Transverse colon (tissue), 4 donors: ENCODE data around the gene KRTAP10-3. TPM values are rescaled to one million over a fixed set of nuclear protein-coding genes. Genes with fewer than 3 reads are reported as not detected.

Experiments used
- DNase-seq: peaks from one replicate; pipeline ENCODE4 v3.0.0-alpha.2; 2019
- H3K27ac ChIP-seq, 4 donors: fragments of 200-600 bp; sonication (generic); 2 replicates each; pipeline ENCODE4 v1.5.1; 2016 to 2018; ENCODE audit warnings: inconsistent platforms in 4 of 4
- H3K27me3 ChIP-seq: fragments of 200-600 bp; sonication (generic); 2 replicates; pipeline ENCODE4 v1.5.1; 2017; ENCODE audit warnings: inconsistent platforms
- H3K36me3 ChIP-seq, 4 donors: fragments of 200-600 bp; sonication (generic); 2 replicates each; pipeline ENCODE4 v1.5.1; 2017 to 2019; ENCODE audit warnings: inconsistent platforms in 4 of 4
- H3K4me1 ChIP-seq, 4 donors: fragments of 200-600 bp; sonication (generic); 2 replicates each; pipeline ENCODE4 v1.5.1; 2017 to 2020; ENCODE audit warnings: inconsistent platforms in 4 of 4
- H3K4me3 ChIP-seq, 4 donors: fragments of 200-600 bp; sonication (generic); 1 replicate in 1 of 4; 2 replicates in 3 of 4; pipeline versions ENCODE4 v1.5.1 to v1.6.1; 2017 to 2019; ENCODE audit warnings: inconsistent platforms in 4 of 4
- H3K9me3 ChIP-seq, 2 donors: fragments of 200-600 bp; sonication (generic); 2 replicates each; pipeline ENCODE4 v1.5.1; 2017 to 2019; ENCODE audit warnings: inconsistent platforms in 2 of 2
- EP300 ChIP-seq: sonication (generic); formaldehyde crosslinking; IDR thresholded peaks from one replicate; pipeline ENCODE4 v1.6.1; 2017; ENCODE audit warnings: antibody characterized with exemption, low read depth
- POLR2A ChIP-seq: fragments of 450-650 bp; IDR thresholded peaks from one replicate; pipeline ENCODE4 v1.6.1; 2016; ENCODE audit warnings: antibody characterized with exemption, mild to moderate bottlenecking, moderate library complexity
- POLR2AphosphoS5 ChIP-seq, 3 donors: sonication (generic); formaldehyde crosslinking; IDR thresholded peaks; one replicate each; pipeline ENCODE4 v1.6.1; 2016; ENCODE audit warnings: antibody characterized with exemption in 3 of 3
- WGBS, 2 donors: methylation state at CpG; one replicate each; pipeline ENCODE4 v1.1.5; 2018; ENCODE audit warnings: low coverage in 1 of 2; 5-methylcytosine and 5-hydroxymethylcytosine counted together
- in situ Hi-C, 4 donors: fragments of 200-750 bp; cut with MboI; loops; one replicate each; pipeline versions ENCODE4 v1.15.0 to v1.15.1; 2017; ENCODE audit warnings: low sequenced_read_pairs in 3 of 4, low pct_ligation_motif_present in 1 of 4, low pct_unique_long_range_greater_than_20kb in 1 of 4
- intact Hi-C: fragments of 100-400 bp; cut with DNase I; formaldehyde crosslinking; loops from one replicate; pipeline ENCODE4 v1.15.1; 2023; ENCODE audit warnings: low total_unique reads
- total RNA-seq, 4 donors: library from RNA; depleted of rRNA; stranded (reverse); fragments of >200 nt; gene quantifications; one replicate each; pipeline ENCODE4 v1.1.0, GENCODE V29; 2016
- TF ChIP-seq, protein P1 (sequence below), 5 experiments: fragments of 200-600 bp in 3 of 5; fragments of 450-650 bp in 2 of 5; sonication (generic) in 3 of 5; IDR thresholded peaks; 1 replicate in 2 of 5; 2 replicates in 3 of 5; pipeline ENCODE4 v1.5.1; 2016 to 2017; ENCODE audit warnings: antibody characterized with exemption in 5 of 5, inconsistent platforms in 3 of 5, mild to moderate bottlenecking in 2 of 5, moderate library complexity in 1 of 5

KRTAP10-3 gene
- total RNA-seq, 4 donors from 2014 or later = not detected

DNA sequence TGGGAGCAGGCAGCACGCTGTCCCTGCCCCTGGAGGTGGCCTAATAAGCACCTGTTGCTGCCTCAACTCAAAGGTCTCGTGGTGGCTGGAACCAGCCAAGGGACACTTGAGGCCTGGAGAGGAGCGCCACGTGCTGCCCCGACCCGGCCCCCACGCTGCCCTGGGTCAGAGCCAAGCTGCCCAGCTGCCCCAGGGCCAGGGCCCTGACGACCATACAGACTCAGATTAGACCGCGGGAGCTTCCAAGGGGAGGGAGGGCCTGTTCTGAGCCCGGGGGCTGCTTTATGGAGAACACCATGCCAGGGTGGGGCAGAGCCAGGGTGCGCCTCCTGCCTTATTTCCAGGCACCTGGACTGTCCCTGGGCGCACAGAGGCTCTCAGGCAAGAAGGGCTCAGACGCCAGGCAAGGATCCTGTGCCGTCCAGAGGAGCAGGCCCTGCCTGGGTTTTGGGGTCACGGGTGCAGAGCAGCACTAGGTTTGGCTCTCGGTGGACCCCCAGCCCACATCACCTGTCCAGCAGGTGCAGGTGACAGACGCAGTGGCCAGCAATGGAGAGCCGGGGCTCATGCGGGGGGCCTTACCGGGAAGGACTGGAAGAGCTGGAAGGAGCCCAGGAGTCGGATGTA, 37.2 kb downstream of the KRTAP10-3 start:
- no peaks in the 10 kb centered on the region for H3K36me3 ChIP-seq
- H3K27me3 ChIP-seq = no peaks in the 10 kb centered on the region
- no peak for DNase-seq
- in situ Hi-C loops = loop anchor here in 1 of 4 donors (25.0 kb wide), 1 partner anchor 266 kb away; no protein-coding TSS in a partner anchor
- WGBS, 2 donors = 83% methylated on average over 19 of the region's 22 CpGs; no CpG with 5 or more reads in 1 of the 2 donors
- no peaks in the 10 kb centered on the region for H3K4me1 ChIP-seq
- TF ChIP-seq, protein P1, sequence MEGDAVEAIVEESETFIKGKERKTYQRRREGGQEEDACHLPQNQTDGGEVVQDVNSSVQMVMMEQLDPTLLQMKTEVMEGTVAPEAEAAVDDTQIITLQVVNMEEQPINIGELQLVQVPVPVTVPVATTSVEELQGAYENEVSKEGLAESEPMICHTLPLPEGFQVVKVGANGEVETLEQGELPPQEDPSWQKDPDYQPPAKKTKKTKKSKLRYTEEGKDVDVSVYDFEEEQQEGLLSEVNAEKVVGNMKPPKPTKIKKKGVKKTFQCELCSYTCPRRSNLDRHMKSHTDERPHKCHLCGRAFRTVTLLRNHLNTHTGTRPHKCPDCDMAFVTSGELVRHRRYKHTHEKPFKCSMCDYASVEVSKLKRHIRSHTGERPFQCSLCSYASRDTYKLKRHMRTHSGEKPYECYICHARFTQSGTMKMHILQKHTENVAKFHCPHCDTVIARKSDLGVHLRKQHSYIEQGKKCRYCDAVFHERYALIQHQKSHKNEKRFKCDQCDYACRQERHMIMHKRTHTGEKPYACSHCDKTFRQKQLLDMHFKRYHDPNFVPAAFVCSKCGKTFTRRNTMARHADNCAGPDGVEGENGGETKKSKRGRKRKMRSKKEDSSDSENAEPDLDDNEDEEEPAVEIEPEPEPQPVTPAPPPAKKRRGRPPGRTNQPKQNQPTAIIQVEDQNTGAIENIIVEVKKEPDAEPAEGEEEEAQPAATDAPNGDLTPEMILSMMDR (IDR thresholded peaks at IDR 0.05) = no peak
- TF ChIP-seq EP300 (no peak), POLR2A (no peak), POLR2AphosphoS5 (IDR thresholded peaks at IDR 0.05) (no peak)
- no peak overlapping the region for H3K27ac ChIP-seq
- no peak overlapping the region for H3K4me3 ChIP-seq
- no peaks in the 10 kb centered on the region for H3K9me3 ChIP-seq
- intact Hi-C loops = no loop called here

DNA sequence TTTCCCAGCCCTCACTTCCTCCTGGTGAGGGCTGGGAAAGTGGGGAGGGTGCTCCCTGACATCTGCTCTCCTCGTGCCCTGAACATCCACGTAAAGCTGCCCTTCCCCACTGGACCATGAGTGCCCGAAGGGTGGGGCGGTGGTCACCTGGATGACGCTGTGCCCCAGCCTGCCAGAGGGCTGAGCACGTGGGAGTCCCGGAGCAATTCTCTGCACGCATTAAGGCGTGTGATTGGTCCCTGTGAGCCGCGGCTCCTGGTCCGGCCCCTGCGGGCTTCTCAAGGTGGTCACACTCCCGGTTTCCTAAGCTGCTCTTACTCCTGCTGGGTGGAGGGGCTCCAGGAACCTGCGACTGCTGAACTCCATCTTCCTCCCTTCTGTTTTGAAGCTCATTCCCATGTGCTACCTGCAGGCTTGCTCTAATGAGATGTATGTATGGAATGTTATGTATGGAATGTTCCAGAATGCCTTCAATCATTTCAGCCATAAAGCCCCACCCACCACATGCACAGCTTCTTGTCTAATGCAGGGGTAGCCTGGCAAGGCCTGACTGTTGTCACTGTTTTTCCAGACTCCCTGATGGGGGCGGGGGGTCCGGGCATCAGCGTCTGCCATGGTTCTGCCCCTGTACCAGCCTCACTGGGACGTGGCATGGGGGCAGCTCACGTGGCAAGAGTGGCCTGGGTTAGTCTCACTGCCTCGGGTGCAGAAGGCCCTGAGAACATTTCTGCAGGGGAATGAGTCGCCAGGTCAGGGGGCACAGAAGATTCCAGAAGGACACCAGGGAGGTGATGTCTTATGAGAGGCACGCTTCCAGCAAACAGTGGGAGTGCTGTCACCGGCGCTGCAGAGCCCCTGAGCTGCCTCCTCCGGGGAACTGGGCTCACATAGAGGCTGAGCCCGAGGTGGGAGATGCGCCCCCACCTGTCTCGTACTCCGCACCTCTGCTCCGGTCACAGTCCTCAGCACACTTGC, 38.0 kb downstream of the KRTAP10-3 start:
- H3K36me3 ChIP-seq = no peaks in the 10 kb centered on the region
- DNase-seq = no peak
- no peak overlapping the region for H3K4me3 ChIP-seq
- 86% methylated on average over 31 of the region's 31 CpGs; no CpG with 5 or more reads in 1 of the 2 donors for WGBS, 2 donors
- no peaks in the 10 kb centered on the region for H3K9me3 ChIP-seq
- no peak overlapping the region for H3K27ac ChIP-seq
- H3K4me1 ChIP-seq = no peaks in the 10 kb centered on the region
- intact Hi-C loops = no loop called here
- TF ChIP-seq, protein P1 (IDR thresholded peaks at IDR 0.05) = no peak
- TF ChIP-seq POLR2A = no peak
- no peak for TF ChIP-seq EP300
- no peak for TF ChIP-seq POLR2AphosphoS5 (IDR thresholded peaks at IDR 0.05)
- in situ Hi-C loops = loop anchor here in 1 of 4 donors (25.0 kb wide), 1 partner anchor 267 kb away; no protein-coding TSS in a partner anchor
- no peaks in the 10 kb centered on the region for H3K27me3 ChIP-seq

DNA sequence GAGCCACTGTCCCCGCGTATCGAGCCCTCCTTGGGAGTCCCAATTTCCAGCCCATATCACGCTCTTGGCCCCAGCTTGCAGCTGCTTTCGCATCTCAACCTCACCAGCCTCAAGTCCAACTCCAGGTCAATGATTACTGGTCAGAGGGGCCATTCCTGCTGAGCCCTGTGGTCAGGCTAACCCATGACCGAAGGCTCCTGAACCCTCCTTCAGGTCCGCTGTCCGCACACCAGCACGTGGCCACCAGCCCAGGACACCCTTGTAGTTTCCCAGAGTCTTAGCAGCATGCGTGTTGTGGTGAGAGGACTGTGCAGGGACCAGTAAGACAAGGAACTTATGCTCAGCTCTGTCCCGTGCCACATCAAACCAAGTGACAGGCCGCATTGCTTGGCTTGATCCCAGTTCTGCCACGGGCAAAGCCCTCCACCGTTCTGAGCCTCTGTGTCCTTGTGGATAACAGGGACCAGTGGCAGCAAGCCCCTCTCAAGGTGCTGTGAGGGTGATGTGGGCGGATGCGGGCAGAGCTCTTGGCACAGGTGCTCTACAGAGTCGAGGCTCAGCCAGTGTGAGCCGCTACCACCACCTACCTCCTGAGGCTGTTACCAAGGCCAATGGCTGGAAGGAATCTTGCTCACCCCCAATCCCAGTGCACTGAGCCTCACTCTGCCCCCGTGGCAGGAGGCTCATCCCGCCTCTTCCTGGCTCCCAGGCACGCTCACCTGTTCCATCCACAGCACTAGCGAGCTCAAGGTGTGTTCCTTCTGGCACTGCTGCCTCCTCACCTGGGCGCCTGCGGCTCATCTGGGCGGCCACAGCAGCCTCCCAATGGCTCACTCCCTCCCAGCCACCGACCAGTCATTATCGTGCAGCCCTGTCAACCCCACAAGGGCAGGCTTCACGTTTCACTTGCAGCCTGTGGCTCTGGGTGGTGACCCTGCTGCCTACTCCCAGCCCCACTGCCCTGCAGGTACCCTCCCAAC, 39.0 kb downstream of the KRTAP10-3 start:
- no peaks in the 10 kb centered on the region for H3K27me3 ChIP-seq
- DNase-seq = no peak

More for the DNA sequence above, 39.0 kb downstream of the KRTAP10-3 start:
- H3K4me3 ChIP-seq = no peak overlapping the region
- no peaks in the 10 kb centered on the region for H3K4me1 ChIP-seq
- no peak overlapping the region for H3K27ac ChIP-seq
- H3K36me3 ChIP-seq = no peaks in the 10 kb centered on the region
- H3K9me3 ChIP-seq = no peaks in the 10 kb centered on the region
- intact Hi-C loops = no loop called here
- in situ Hi-C loops = loop anchor here in 2 of 4 donors (10.0 to 25.0 kb wide), 2 partner anchors 268 to 275 kb away; no protein-coding TSS in a partner anchor
- 80% methylated on average over 28 of the region's 28 CpGs; no CpG with 5 or more reads in 1 of the 2 donors for WGBS, 2 donors
- no peak for TF ChIP-seq POLR2A
- TF ChIP-seq POLR2AphosphoS5 (IDR thresholded peaks at IDR 0.05) = no peak
- TF ChIP-seq, protein P1 (IDR thresholded peaks at IDR 0.05) = no peak
- TF ChIP-seq EP300 = no peak
